Occipital lobe (tissue), 3 donors: ENCODE data around the gene KBTBD13. TPM values are rescaled to one million over a fixed set of nuclear protein-coding genes. Genes with fewer than 3 reads are reported as not detected.

Source experiments
- DNase-seq: peaks from one replicate; lab custom pipeline; 2025; lab: John Stamatoyannopoulos, UW
- small RNA-seq: library from RNA; depleted of rRNA; stranded (forward); fragments of <200 nt; gene quantifications from one replicate; pipeline ENCODE3, GENCODE V24; 2014
- total RNA-seq: library from RNA; depleted of rRNA; stranded (reverse); fragments of >200 nt; gene quantifications from one replicate; pipeline ENCODE4 v1.2.3, GENCODE V29; 2014

KBTBD13 gene
- total RNA-seq, 1 donor from 2014 or later = not detected

- DNase-seq = no peak
These were observed 29.6 kb downstream of the KBTBD13 start for GRCh38 chr15:65106011-65106590.

DNA sequence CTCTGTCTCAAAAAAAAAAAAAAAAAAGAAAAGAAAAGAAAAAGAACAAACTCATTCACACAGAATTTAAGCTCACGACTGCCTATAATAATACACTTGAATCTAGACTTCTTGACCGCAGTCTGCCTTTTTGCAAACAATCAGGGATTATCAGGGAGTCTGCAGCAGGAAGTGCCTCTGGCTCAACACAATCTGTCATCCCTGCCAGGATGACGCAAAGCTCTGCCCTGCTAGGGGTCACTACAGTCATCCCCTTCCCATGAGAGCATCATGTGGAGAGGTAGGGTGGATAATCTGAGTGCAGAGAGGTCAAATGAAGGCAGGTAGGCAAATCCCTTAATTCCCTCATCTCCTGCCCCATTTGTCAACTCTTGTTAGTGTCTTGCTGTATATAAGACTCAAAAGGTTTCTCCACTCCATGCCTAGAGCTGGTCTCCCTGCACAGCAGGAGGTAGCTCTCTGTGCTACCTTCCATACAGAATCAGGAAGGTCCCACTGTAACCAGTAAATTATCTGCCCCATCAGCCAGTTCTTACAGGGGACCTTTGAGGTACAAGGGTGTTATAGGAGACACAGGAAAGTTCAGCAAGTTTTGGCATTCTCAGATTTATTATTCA, 34.2 kb downstream of the KBTBD13 start:
- DNase-seq = no peak

DNA sequence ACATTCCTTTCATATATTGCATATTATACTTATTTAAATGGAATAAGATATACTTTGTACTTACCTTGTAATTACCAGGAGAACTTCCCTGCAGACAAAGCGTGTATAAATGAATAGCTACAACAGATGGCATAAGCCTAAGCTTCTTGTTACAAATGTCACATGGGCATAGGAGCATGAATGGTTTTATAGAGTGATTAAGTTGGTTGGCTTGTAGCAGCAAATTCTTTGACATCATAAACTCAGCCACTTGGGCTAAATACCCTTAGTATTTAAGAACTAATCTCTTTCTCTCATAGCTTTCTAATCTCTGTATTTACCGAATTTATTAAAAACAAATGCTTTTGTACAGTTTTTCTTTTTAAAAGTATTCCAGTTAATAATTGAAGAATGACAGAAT, 38.5 kb downstream of the KBTBD13 start, which contains the start of gene UBAP1L:
Gene UBAP1L, minus strand, starts transcription at position 115 of the 400 bp plus-strand sequence. CDS start 8,985 bp downstream, outside the sequence.
- no peak for DNase-seq

GRCh38 chr15:65115542-65115941, 39.0 kb downstream of the KBTBD13 start:
- DNase-seq = no peak

Small RNAs within 50 kb of the gene (small RNA-seq; reads per million reads assigned to genes)
- not detected for gene AC013553.1

Other genes starting within 250 kb of the KBTBD13 start
- gene PLEKHO2, start 234.8 kb upstream of the KBTBD13 start, total RNA-seq = 6.7 TPM
- gene ANKDD1A, start 164.8 kb upstream of the KBTBD13 start, total RNA-seq = 15.6 TPM
- gene SPG21, start 86.8 kb upstream of the KBTBD13 start, total RNA-seq = 49.0 TPM
- 16.1 TPM for gene MTFMT, start 47.1 kb upstream of the KBTBD13 start, total RNA-seq
- not detected for gene SLC51B, start 31.4 kb upstream of the KBTBD13 start, total RNA-seq
- gene RASL12, start 8.8 kb upstream of the KBTBD13 start, total RNA-seq = 1.4 TPM
- 2.7 TPM for gene UBAP1L, start 38.5 kb downstream of the KBTBD13 start, total RNA-seq
- gene PDCD7, start 57.1 kb downstream of the KBTBD13 start, total RNA-seq = 19.7 TPM
- gene CLPX, start 108.6 kb downstream of the KBTBD13 start, total RNA-seq = 71.0 TPM
- 0.31 TPM for gene CILP, start 134.7 kb downstream of the KBTBD13 start, total RNA-seq
- gene PARP16, start 210.1 kb downstream of the KBTBD13 start, total RNA-seq = 7.3 TPM
- gene RNU5A-1, start 219.3 kb downstream of the KBTBD13 start, total RNA-seq = not detected
- not detected for gene RNU5B-1, start 227.9 kb downstream of the KBTBD13 start, total RNA-seq